Fibroblast of pulmonary artery (primary cell): ENCODE data around the gene UNC13D.
A peak's percentile ranks its signal among the peaks of the same experiment; 100 is the strongest.

Experiments
- DNase-seq: peaks from one replicate; pipeline ENCODE4 v3.0.0-alpha.2; 2010; ENCODE audit warnings: low read depth
- H3K4me3 ChIP-seq: replicated peaks from 2 replicates; pipeline ENCODE4 v1.5.1; 2011; ENCODE audit warnings: low read depth, mild to moderate bottlenecking, control low read depth, low read length, moderate library complexity
- CTCF ChIP-seq: IDR thresholded peaks from 2 replicates; pipeline ENCODE4 v1.5.1; 2011; ENCODE audit warnings: mild to moderate bottlenecking, control low read depth, low read length, inconsistent platforms; ENCODE audit errors: missing control alignments

The UNC13D gene

GRCh38 chr17:75834279-75834920 is 9.8 kb downstream of the UNC13D start:
- no peak for TF ChIP-seq CTCF

GRCh38 chr17:75832652-75833400 is 11.4 kb downstream of the UNC13D start:
- TF ChIP-seq CTCF = no peak
- H3K4me3 ChIP-seq = no peak overlapping the region
- no peak for DNase-seq

More at GRCh38 chr17:75834279-75834920, 9.8 kb downstream of the UNC13D start:
- DNase-seq = no peak
- H3K4me3 ChIP-seq = no peak overlapping the region

- DNase-seq = peak; percentile 60
- no peak overlapping the region for H3K4me3 ChIP-seq
- TF ChIP-seq CTCF = no peak
Observed at GRCh38 chr17:75832164-75832651, 12.0 kb downstream of the UNC13D start.

- no peak for TF ChIP-seq CTCF
- no peak overlapping the region for H3K4me3 ChIP-seq
- no peak for DNase-seq
Observed at GRCh38 chr17:75831032-75831571, 13.1 kb downstream of the UNC13D start.

- DNase-seq = no peak
- peak; percentile 59 for TF ChIP-seq CTCF
- H3K4me3 ChIP-seq = no peak overlapping the region
Observed at GRCh38 chr17:75830164-75831031, 13.8 kb downstream of the UNC13D start.

GRCh38 chr17:75829747-75830146 is 14.5 kb downstream of the UNC13D start:
- no peak overlapping the region for H3K4me3 ChIP-seq
- no peak for TF ChIP-seq CTCF

More at GRCh38 chr17:75829747-75830146, 14.5 kb downstream of the UNC13D start:
- DNase-seq = no peak
